ENCODE results near the gene MFAP1.
"Not testable (repeated sequence)": the region's sequence is repeated elsewhere in the genome, so short reads cannot be mapped to it uniquely, and the experiment has no call there.

The MFAP1 gene, protein sequence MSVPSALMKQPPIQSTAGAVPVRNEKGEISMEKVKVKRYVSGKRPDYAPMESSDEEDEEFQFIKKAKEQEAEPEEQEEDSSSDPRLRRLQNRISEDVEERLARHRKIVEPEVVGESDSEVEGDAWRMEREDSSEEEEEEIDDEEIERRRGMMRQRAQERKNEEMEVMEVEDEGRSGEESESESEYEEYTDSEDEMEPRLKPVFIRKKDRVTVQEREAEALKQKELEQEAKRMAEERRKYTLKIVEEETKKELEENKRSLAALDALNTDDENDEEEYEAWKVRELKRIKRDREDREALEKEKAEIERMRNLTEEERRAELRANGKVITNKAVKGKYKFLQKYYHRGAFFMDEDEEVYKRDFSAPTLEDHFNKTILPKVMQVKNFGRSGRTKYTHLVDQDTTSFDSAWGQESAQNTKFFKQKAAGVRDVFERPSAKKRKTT

DNA sequence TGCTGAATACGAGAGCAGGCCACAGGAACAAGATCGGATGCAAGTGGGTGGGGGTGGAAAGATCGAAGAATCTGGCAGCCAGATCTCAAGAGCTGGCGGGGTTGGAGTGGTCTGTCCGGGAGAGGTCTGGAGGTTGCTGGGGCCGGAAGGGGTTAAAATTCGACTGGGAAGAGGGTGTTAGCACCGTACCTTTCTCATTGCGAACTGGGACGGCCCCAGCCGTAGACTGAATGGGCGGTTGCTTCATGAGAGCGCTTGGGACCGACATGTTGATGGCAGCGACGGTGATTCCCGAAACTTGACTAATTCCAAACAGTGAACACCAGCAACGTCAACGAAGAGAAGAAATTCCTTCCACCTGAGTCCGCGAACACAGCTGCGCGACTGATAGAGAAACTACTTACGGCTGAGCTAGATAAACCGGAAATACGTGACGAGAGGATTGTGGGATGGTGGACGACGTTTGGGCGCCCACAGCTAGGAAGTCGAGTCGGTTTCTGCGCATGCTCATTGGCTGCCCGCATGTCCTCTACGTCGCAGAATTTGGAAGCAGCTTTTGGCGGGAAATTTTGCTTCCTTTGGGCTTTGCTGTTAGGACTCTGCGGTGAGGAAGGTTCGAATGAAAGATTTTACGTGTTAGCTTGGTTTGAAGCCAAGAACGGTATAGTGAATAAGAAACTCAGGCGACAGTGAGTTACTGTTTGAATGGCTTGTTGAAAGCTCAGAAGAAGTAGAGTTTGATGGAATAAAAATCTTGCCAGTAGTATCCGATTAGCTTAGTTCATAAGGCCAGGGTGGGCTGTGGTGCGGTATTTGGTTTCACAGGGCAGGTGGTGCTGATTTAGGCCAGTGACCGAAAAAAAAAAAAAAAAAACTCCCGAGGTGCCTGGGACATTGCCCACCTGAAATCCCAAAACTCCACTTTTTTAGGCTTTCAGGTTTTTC is at the start of gene MFAP1:
Gene MFAP1 (minus strand): TSS at position 389 of the 945 bp plus-strand sequence. CDS start 121 bp downstream, at position 268.
- peak; percentile 99 for DNase-seq

GRCh38 chr15:43873651-43874050 is 49.2 kb upstream of the MFAP1 start:
- no peak for DNase-seq

DNA sequence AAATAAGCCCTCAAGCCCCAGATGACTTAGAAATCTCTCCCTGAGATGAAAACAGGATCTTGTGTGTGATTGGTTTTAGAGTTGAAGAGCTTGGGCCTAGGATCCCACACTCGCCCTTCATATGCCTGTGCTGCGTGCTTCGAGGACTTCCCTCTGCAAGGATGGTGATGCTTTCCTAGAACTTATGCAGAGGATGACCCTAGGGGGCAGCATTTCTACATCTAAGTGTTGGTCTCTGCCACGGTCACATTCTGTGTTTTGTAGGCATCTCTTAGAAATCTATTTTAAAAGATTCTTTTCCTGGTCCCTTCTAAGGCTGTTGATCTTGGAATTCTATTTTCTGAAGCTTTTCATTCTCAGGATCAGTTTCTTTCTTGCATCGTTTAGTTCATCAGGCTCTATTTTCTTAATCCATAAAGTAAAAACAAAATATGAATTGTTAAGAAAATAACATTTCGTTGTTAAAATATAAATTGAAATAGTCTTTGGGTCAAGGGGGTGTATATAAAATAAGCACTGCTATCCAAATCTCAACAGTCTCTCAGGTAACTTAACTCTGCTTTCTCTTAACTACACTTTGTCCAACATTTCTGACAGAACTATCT is 48.0 kb upstream of the MFAP1 start:
- peak; percentile 84 for DNase-seq

GRCh38 chr15:43871835-43872234 is 47.3 kb upstream of the MFAP1 start:
- DNase-seq: no peak

DNA sequence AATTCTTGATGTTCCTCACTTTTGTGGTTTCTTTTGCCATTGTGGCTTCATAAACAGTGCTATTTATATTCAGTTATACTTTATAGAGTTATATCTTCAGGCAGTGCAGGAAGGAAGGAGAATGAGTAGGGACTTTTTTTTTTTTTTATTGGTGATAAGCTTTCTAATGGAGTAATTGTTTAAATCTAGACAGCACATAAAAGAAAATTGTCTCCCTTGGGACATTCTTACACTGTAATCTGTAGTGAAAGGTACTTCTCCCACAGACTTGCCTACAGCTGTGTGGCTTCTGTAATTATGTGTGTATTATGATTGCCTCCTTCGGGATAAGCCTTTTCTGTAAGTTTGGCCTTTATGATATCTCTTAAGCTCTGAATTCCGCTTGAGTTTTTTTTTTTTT is 43.9 kb upstream of the MFAP1 start:
- no peak for DNase-seq

DNA sequence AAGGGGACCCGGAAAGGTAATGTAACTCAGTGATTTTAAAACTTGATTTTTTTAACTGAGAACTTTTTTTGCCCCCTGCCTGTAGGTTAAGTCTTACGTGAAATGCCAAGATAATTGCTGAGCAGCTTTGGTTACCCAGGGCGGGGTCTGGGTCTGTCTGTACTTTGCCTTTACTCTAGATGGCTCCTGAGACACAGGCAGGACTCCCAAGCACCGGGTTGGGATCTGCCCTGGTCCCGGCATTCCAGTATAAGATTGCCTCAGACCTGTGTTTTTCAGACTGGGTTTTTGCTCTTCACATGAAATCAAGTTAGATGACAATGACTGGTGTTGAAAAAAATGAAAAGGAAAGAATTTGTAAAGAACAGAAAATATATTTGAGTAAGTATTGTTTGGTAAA is 42.6 kb upstream of the MFAP1 start:
- DNase-seq: no peak

GRCh38 chr15:43866636-43867035 is 42.1 kb upstream of the MFAP1 start:
- DNase-seq: not testable (repeated sequence)

DNA sequence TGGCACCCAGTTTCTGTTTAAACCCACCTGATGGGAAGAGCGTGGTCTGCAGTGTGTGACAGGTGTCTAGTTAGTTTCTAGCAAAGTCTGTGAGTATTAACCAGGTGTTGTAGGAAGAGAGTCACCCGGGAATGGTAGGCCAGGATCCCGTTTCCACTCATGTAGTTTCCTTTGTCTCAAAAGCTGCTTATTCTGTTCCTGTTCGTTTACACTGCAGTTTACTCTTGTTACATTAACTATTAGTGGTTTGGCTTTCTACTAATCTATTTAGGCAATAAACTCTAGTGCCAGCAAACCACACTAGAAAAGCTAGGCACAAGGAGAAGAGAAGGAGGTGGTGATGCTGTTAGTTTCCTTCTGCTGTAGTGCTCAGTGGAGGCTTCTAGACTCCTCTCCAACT is 35.1 kb upstream of the MFAP1 start:
- DNase-seq: no peak

GRCh38 chr15:43854801-43855200 is 30.3 kb upstream of the MFAP1 start:
- peak; percentile 9 for DNase-seq

GRCh38 chr15:43852607-43853006 is 28.1 kb upstream of the MFAP1 start:
- no peak for DNase-seq

GRCh38 chr15:43851251-43851650 is 26.8 kb upstream of the MFAP1 start:
- no peak for DNase-seq

GRCh38 chr15:43845421-43845820 is 20.9 kb upstream of the MFAP1 start:
- DNase-seq: no peak

DNA sequence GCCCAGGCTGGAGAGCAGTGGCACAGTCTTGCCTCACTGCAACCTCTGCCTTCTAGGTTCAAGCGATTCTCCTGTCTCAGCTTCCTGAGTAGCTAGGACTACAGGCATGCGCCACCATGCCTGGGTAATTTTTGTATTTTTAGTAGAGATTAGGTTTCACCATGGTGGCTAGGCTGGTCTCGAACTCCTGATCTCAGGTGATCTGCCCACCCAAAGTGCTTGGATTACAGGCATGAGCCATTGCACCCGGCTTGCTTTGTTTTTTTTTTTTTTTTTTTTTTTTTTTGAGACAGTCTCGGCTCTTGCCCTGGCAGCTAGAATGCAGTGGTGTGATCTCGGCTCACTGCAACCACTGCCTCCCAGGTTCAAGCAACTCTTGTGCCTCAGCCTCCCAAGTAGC is 8.0 kb upstream of the MFAP1 start:
- not testable (repeated sequence) for DNase-seq

DNA sequence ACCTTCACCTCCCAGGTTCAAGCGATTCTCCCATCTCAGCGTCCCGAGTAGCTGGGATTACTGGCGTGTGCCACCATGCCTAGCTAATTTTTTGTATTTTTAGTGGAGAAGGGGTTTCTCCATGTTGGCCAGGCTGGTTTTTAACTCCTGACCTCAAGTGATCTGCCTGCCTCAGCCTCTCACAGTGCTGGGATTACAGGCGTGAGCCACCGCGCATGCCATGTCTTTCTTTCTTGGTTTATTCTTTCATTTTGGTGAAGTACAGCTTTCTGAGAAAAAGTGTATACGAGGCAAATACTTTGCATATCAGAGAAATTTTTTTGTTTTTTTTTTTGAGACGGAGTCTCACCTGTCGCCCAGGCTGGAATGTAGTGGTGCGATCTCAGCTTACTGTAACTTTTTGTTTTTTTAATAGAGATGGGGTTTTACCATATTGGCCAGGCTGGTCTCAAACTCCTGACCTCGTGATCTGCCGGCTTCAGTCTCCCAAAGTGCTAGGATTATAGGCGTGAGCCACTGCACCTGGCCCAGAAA is 7.1 kb upstream of the MFAP1 start:
- not testable (repeated sequence) for DNase-seq

- DNase-seq: not testable (repeated sequence)
These were observed 6.3 kb upstream of the MFAP1 start for GRCh38 chr15:43830691-43831275.

GRCh38 chr15:43829951-43830540 is 5.6 kb upstream of the MFAP1 start:
- not testable (repeated sequence) for DNase-seq

- no peak for DNase-seq
These were observed 3.7 kb upstream of the MFAP1 start for GRCh38 chr15:43828061-43828657.

DNA sequence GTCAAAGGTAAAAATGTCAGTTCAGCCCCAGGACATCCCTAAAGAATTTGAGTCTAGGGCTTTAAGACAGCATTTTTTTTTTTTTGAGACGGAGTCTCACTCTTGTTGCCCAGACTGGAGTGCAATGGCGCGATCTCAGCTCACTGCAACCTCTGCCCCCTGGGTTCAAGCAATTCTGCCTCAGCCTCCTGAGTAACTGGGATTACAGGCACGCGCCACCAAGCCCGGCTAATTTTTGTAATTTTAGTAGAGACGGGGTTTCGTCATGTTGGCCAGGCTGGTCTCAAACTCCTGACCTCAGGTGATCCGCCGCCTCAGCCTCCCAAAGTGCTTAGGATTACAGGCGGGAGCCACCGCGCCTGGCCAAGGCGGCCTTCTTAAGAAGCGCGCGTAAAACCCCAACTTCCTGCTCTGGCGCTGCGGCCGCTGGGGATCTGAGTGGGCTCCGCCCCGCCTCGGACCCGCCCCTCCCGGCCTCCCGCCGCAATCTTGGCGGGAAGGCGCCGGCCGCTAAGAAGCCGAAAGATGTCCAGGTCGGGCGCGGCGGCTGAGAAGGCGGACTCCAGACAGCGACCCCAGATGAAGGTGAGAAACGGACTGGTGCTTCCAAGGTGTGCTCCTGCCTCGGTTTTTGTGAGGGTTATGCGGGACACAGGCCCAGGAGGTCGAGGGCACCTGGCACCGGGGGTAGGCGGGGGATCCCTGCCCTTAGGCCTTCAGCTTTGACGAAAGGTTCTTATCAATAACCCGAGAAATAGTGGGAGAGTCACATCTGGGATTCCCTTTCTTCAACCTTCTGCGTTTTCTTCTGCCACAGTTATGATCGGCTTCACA is 2.2 kb upstream of the MFAP1 start, which contains the start of gene WDR76:
Gene WDR76 (plus strand): TSS at position 495 of the 834 bp plus-strand sequence. CDS start 31 bp downstream, at position 526.
- peak; percentile 96 for DNase-seq

GRCh38 chr15:43826029-43826507 is 1.6 kb upstream of the MFAP1 start:
- no peak for DNase-seq

DNA sequence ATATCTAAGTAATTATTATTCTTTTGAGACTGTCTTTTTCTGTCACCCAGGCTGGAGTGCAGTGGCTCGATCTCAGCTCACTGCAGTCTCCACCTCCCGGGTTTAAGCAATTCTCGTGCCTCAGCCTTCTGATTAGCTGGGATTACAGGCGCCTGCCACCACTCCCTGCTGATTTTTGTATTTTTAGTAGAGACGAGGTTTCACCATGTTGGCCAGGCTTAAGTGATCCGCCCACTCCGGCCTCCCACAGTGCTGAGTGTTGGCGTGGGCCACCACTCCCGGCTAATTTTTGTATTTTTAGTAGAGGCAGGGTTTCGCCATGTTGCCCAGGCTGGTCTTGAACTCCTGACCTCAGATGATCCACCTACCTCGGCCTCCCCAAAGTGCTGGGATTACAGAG is 815 bp upstream of the MFAP1 start:
- not testable (repeated sequence) for DNase-seq

Measured in hematopoietic multipotent progenitor cell treated with erythropoietin and hydrocortisone succinate and interleukin-3 and kit ligand, for 6 days (in vitro differentiated cells).